ENCODE results near the gene SCGB1C1. TPM values are rescaled to one million over a fixed set of nuclear protein-coding genes. Genes with fewer than 3 reads are reported as not detected.

SCGB1C1 gene
- total RNA-seq, 2 donors from 2014 or later, result not detected

- Histone ChIP-seq H3K4me1 (ENCODE audit: control insufficient read depth, insufficient read depth, low read length) (peaks cover 20% of the 10 kb centered on the region), H3K27me3 (ENCODE audit: control insufficient read depth, insufficient read depth, low read length, poor library complexity, severe bottlenecking) (no peaks in the 10 kb centered on the region), H3K27ac (ENCODE audit: low read depth, low read length) (no peak overlapping the region), H3K9me3 (ENCODE audit: control insufficient read depth, low read length) (no peaks in the 10 kb centered on the region), H3K4me3 (ENCODE audit: low read length) (peak overlapping the region; percentile 99), H3K9ac (ENCODE audit: extremely low read depth, low read length, poor library complexity, severe bottlenecking) (peak overlapping the region; percentile 93), H3K36me3 (ENCODE audit: control insufficient read depth, insufficient read depth, low read length) (peaks cover 63% of the 10 kb centered on the region)
- peaks cover 13% of the 10 kb centered on the region for H3K4me1 Mint-ChIP-seq
- H3K36me3 Mint-ChIP-seq (ENCODE audit: low read depth), result peaks cover 47% of the 10 kb centered on the region
- DNase-seq, result no peak
- no peaks in the 10 kb centered on the region for H3K27me3 Mint-ChIP-seq (ENCODE audit: insufficient read depth)
- WGBS, 2 experiments (ENCODE audit: insufficient coverage in 1 of 2, insufficient read length in 1 of 2), result 94 to 96% methylated on average over 8 to 9 of the region's 9 CpGs
- peak overlapping the region; percentile 98 for H3K4me3 Mint-ChIP-seq
- TF ChIP-seq, protein P1, sequence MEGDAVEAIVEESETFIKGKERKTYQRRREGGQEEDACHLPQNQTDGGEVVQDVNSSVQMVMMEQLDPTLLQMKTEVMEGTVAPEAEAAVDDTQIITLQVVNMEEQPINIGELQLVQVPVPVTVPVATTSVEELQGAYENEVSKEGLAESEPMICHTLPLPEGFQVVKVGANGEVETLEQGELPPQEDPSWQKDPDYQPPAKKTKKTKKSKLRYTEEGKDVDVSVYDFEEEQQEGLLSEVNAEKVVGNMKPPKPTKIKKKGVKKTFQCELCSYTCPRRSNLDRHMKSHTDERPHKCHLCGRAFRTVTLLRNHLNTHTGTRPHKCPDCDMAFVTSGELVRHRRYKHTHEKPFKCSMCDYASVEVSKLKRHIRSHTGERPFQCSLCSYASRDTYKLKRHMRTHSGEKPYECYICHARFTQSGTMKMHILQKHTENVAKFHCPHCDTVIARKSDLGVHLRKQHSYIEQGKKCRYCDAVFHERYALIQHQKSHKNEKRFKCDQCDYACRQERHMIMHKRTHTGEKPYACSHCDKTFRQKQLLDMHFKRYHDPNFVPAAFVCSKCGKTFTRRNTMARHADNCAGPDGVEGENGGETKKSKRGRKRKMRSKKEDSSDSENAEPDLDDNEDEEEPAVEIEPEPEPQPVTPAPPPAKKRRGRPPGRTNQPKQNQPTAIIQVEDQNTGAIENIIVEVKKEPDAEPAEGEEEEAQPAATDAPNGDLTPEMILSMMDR (conservative IDR thresholded peaks at IDR 0.05), result no peak
- peak overlapping the region; percentile 98 for H3K27ac Mint-ChIP-seq
- H3K9me3 Mint-ChIP-seq, result no peaks in the 10 kb centered on the region
These were observed 17.4 kb downstream of the SCGB1C1 start for GRCh38 chr11:210122-210802.

DNA sequence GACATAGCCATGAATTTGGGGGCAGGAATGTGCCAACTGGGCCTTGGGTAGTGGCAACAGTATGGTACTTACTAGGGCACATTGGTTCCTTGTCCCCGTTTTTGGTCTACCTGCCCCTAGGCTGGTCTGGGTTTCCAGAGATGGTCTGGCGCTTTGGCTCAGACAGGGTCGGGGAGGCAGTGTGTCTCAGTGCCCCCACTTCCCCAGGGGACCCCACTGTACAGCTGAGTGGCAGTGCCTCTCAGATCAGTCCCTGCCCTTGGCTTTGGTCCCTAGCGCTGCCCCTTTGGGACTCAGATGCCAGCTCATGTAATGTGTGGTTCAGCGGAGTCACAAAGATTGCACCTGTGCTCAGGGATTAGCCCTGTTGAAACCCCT, 17.9 kb downstream of the SCGB1C1 start:
- peak overlapping the region; percentile 98 for H3K27ac Mint-ChIP-seq
- no peak overlapping the region for H3K27ac ChIP-seq (ENCODE audit: low read depth, low read length)

GRCh38 chr11:211295-211694, 18.4 kb downstream of the SCGB1C1 start:
- H3K27ac Mint-ChIP-seq, result no peak overlapping the region

More for the DNA sequence above, 17.9 kb downstream of the SCGB1C1 start:
- TF ChIP-seq, protein P1 (conservative IDR thresholded peaks at IDR 0.05), result no peak
- Histone ChIP-seq H3K4me3 (ENCODE audit: low read length) (peak overlapping the region; percentile 99), H3K9ac (ENCODE audit: extremely low read depth, low read length, poor library complexity, severe bottlenecking) (peak overlapping the region; percentile 93), H3K27me3 (ENCODE audit: control insufficient read depth, insufficient read depth, low read length, poor library complexity, severe bottlenecking) (no peaks in the 10 kb centered on the region), H3K36me3 (ENCODE audit: control insufficient read depth, insufficient read depth, low read length) (peaks cover 63% of the 10 kb centered on the region), H3K4me1 (ENCODE audit: control insufficient read depth, insufficient read depth, low read length) (peaks cover 18% of the 10 kb centered on the region), H3K9me3 (ENCODE audit: control insufficient read depth, low read length) (no peaks in the 10 kb centered on the region)
- Mint-ChIP-seq H3K4me1 (peaks cover 13% of the 10 kb centered on the region), H3K9me3 (no peaks in the 10 kb centered on the region), H3K4me3 (peak overlapping the region; percentile 98), H3K36me3 (ENCODE audit: low read depth) (peaks cover 50% of the 10 kb centered on the region), H3K27me3 (ENCODE audit: insufficient read depth) (no peaks in the 10 kb centered on the region)
- DNase-seq, result no peak
- 91 to 92% methylated on average over 5 of the region's 5 CpGs for WGBS, 2 experiments (ENCODE audit: insufficient coverage in 1 of 2, insufficient read length in 1 of 2)

More at GRCh38 chr11:211295-211694, 18.4 kb downstream of the SCGB1C1 start:
- H3K9me3 Mint-ChIP-seq, result no peaks in the 10 kb centered on the region
- Histone ChIP-seq H3K4me3 (ENCODE audit: low read length) (no peak overlapping the region), H3K36me3 (ENCODE audit: control insufficient read depth, insufficient read depth, low read length) (peaks cover 68% of the 10 kb centered on the region), H3K27me3 (ENCODE audit: control insufficient read depth, insufficient read depth, low read length, poor library complexity, severe bottlenecking) (no peaks in the 10 kb centered on the region), H3K9me3 (ENCODE audit: control insufficient read depth, low read length) (no peaks in the 10 kb centered on the region), H3K27ac (ENCODE audit: low read depth, low read length) (no peak overlapping the region), H3K4me1 (ENCODE audit: control insufficient read depth, insufficient read depth, low read length) (peaks cover 14% of the 10 kb centered on the region), H3K9ac (ENCODE audit: extremely low read depth, low read length, poor library complexity, severe bottlenecking) (peak overlapping the region; percentile 93)
- H3K36me3 Mint-ChIP-seq (ENCODE audit: low read depth), result peaks cover 54% of the 10 kb centered on the region
- H3K4me3 Mint-ChIP-seq, result no peak overlapping the region
- no peak for DNase-seq
- H3K27me3 Mint-ChIP-seq (ENCODE audit: insufficient read depth), result no peaks in the 10 kb centered on the region
- TF ChIP-seq, protein P1 (conservative IDR thresholded peaks at IDR 0.05), result no peak
- peaks cover 13% of the 10 kb centered on the region for H3K4me1 Mint-ChIP-seq
- WGBS, 2 experiments (ENCODE audit: insufficient coverage in 1 of 2, insufficient read length in 1 of 2), result 94 to 97% methylated on average over 3 to 5 of the region's 5 CpGs
